K562 (cell line): ENCODE results near the gene PRND. TPM values are rescaled to one million over a fixed set of nuclear protein-coding genes. Genes with fewer than 3 reads are reported as not detected.

Source experiments
- ATAC-seq: fragments of 200-7000 bp; cut with Tn5 transposase; 3 replicates; pipeline ENCODE4 v1.9.1; 2020; ENCODE audit warnings: moderate library complexity
- BruUV-seq: library from RNA; stranded (reverse); fragments of 400-500 nt; replicated peaks from 2 replicates; lab custom pipeline; 2021; lab: Mats Ljungman, UMichigan
- CTCF ChIA-PET: fragments of 300-600 bp; formaldehyde crosslinking; extraction: SDS; loops from one replicate; lab custom pipeline; 2021; ENCODE audit warnings: low intra/inter-chr PET ratio; lab: Yijun Ruan, JAX
- POLR2A ChIA-PET: fragments of 300-600, 350-650 bp; sonication (Branson Sonifier 250); formaldehyde crosslinking; extraction: SDS; loops from one replicate; lab custom pipeline; 2021; ENCODE audit warnings: antibody characterized with exemption, inconsistent platforms; lab: Yijun Ruan, JAX
- DNase-seq, 4 experiments: peaks; one replicate each; pipeline versions ENCODE4 v3.0.0 to v3.0.0-alpha.2; 2011 to 2018; ENCODE audit warnings: low spot score in 3 of 4, mixed read lengths in 3 of 4; ENCODE audit errors: extremely low read depth in 1 of 4
- FAIRE-seq: peaks from 2 replicates; lab custom pipeline; 2011; peaks lifted over from hg19 to GRCh38; lab: Jason Lieb, UNC
- H2AFZ ChIP-seq: 2 replicates; pipeline ENCODE4 v1.6.0; 2011; ENCODE audit warnings: low read depth, low read length, control low read depth, inconsistent platforms
- H3K27ac ChIP-seq: fragments of 200-600 bp; 3 replicates; pipeline ENCODE4 v1.8.0; 2011; ENCODE audit warnings: low read depth, mild to moderate bottlenecking, control low read depth, inconsistent platforms, low read length, moderate library complexity, mixed read lengths; ENCODE audit errors: extremely low read depth
- H3K27me3 ChIP-seq, 2 experiments: fragments of 300-600 bp in 1 of 2; 2 replicates in 1 of 2; 3 replicates in 1 of 2; pipeline versions ENCODE4 v1.6.0 to v1.8.0; 2011; ENCODE audit warnings: inconsistent platforms in 2 of 2, low read length in 2 of 2, mild to moderate bottlenecking in 1 of 2, mixed read lengths in 1 of 2, moderate library complexity in 1 of 2; ENCODE audit not compliant: control insufficient read depth in 2 of 2, insufficient read depth in 2 of 2
- H3K36me3 ChIP-seq: fragments of 300-600 bp; 3 replicates; pipeline ENCODE4 v1.8.0; 2011; ENCODE audit warnings: mild to moderate bottlenecking, low read length, inconsistent platforms; ENCODE audit not compliant: control insufficient read depth, insufficient read depth
- H3K4me1 ChIP-seq, 2 experiments: fragments of 200-600 bp in 1 of 2; replicated peaks in 1 of 2; 2 replicates in 1 of 2; 3 replicates in 1 of 2; pipeline versions ENCODE4 v1.5.1 to v1.8.0; 2011; ENCODE audit warnings: inconsistent platforms in 2 of 2, low read length in 2 of 2, mild to moderate bottlenecking in 1 of 2, mixed read lengths in 1 of 2, moderate library complexity in 1 of 2; ENCODE audit not compliant: control insufficient read depth in 2 of 2, insufficient read depth in 2 of 2
- H3K4me2 ChIP-seq: 2 replicates; pipeline ENCODE4 v1.6.1; 2011; ENCODE audit warnings: low read length, control low read depth, inconsistent platforms, mixed read lengths; ENCODE audit not compliant: insufficient read depth
- H3K4me3 ChIP-seq: fragments of 200-600 bp; sonication (generic), shearing (Covaris generic); 2 replicates; pipeline ENCODE4 v1.5.1; 2016; ENCODE audit warnings: control low read depth, inconsistent platforms
- H3K79me2 ChIP-seq: fragments of 200-600 bp; 3 replicates; pipeline ENCODE4 v1.8.0; 2011; ENCODE audit warnings: low read length, inconsistent platforms; ENCODE audit not compliant: control insufficient read depth, insufficient read depth
- H3K9ac ChIP-seq, 2 experiments: 2 replicates each; pipeline versions ENCODE4 v1.6.0 to v1.6.1; 2011; ENCODE audit warnings: low read depth in 2 of 2, low read length in 2 of 2, control low read depth in 1 of 2, inconsistent platforms in 1 of 2, mild to moderate bottlenecking in 1 of 2, mixed read lengths in 1 of 2; ENCODE audit not compliant: insufficient read depth in 1 of 2
- H3K9me1 ChIP-seq: one replicate; pipeline ENCODE4 v1.6.0; 2011; ENCODE audit warnings: inconsistent platforms, mild to moderate bottlenecking, low read length, moderate library complexity; ENCODE audit not compliant: control insufficient read depth, insufficient read depth
- H3K9me3 ChIP-seq: replicated peaks from 2 replicates; pipeline ENCODE4 v1.5.1; 2011; ENCODE audit warnings: low read depth, low read length, inconsistent platforms; ENCODE audit not compliant: control insufficient read depth, insufficient read depth
- H4K20me1 ChIP-seq: replicated peaks from 2 replicates; pipeline ENCODE4 v1.6.1; 2011; ENCODE audit warnings: low read length, inconsistent platforms, mixed read lengths; ENCODE audit not compliant: control insufficient read depth, insufficient read depth
- MEF2A ChIP-seq: IDR thresholded peaks from 2 replicates; pipeline ENCODE4 v1.6.1; 2011; ENCODE audit warnings: low read depth, mild to moderate bottlenecking, low read length, moderate library complexity; ENCODE audit not compliant: control insufficient read depth
- PHTF2 ChIP-seq: fragments of 250-450 bp; sonication (Bioruptor Pico); IDR thresholded peaks from 2 replicates; pipeline ENCODE4 v1.5.0; 2021; ENCODE audit warnings: mild to moderate bottlenecking
- POLR2A ChIP-seq: fragments of 450-650 bp; conservative IDR thresholded peaks from 2 replicates; pipeline ENCODE4 v1.6.1; 2016
- SPI1 ChIP-seq: IDR thresholded peaks from 2 replicates; pipeline ENCODE4 v1.6.1; 2011; ENCODE audit warnings: low read depth, low read length, control low read depth, borderline replicate concordance
- SREBF1 ChIP-seq: fragments of 150-350 bp; IDR thresholded peaks from 2 replicates; pipeline ENCODE4 v1.6.1; 2014; ENCODE audit warnings: antibody characterized with exemption, low read depth, low read length, borderline replicate concordance
- ZNF217 ChIP-seq: sonication (generic); formaldehyde crosslinking; IDR thresholded peaks from 2 replicates; pipeline ENCODE4 v1.8.0; 2022; ENCODE audit warnings: mild to moderate bottlenecking, missing genetic modification reagents
- ZNF239 ChIP-seq: fragments of 250-450 bp; sonication (Bioruptor Pico); IDR thresholded peaks from 2 replicates; pipeline ENCODE4 v1.4.0; 2020; ENCODE audit warnings: mild to moderate bottlenecking
- WGBS: fragments of 100-300 bp; shearing (Covaris generic); methylation state at CpG from one replicate; pipeline ENCODE4 v1.1.6; 2016; ENCODE audit warnings: low coverage, mixed read lengths; ENCODE audit not compliant: insufficient coverage; ENCODE audit errors: missing lambda C conversion rate; 5-methylcytosine and 5-hydroxymethylcytosine counted together
- in situ Hi-C: fragments of 300-500 bp; cut with MboI; formaldehyde crosslinking; loops from 4 replicates; pipeline ENCODE4 v1.15.0; 2018; ENCODE audit warnings: inconsistent platforms, mixed read lengths
- intact Hi-C: fragments of 100-400 bp; cut with micrococcal nuclease; formaldehyde crosslinking; loops from 2 replicates; pipeline ENCODE4 v1.14.2; 2022
- polyA plus RNA-seq, 8 experiments: library from polyadenylated mRNA; depleted of rRNA in 4 of 8; stranded (reverse) in 5 of 8; unstranded in 3 of 8; fragments of >200 nt; fragmentation: Nextera tagmentation in 2 of 8; fragmentation: Illumina TruSeq in 1 of 8; extraction: Ambion mirVana in 2 of 8; extraction: Trizol in 1 of 8; gene quantifications; 2 replicates each; pipeline versions ENCODE4 v1.2.1 to v1.2.3, GENCODE V29; 2011 to 2014; ENCODE audit warnings: inconsistent platforms in 1 of 8, missing spikeins in 1 of 8
- total RNA-seq, 7 experiments: library from RNA; depleted of rRNA in 6 of 7; stranded (reverse); fragments of >200 nt in 6 of 7; fragmentation: Illumina TruSeq in 2 of 7; extraction: Trizol in 2 of 7; gene quantifications; 2 replicates each; pipeline versions ENCODE4 v1.2.1 to v1.2.3, GENCODE V29; 2011 to 2021; ENCODE audit warnings: low replicate concordance in 1 of 7
- TF ChIP-seq, protein P1 (sequence below): sonication (generic); formaldehyde crosslinking; IDR thresholded peaks from 2 replicates; pipeline ENCODE4 v1.8.0; 2022; ENCODE audit warnings: mild to moderate bottlenecking, missing genetic modification reagents
- TF ChIP-seq, protein P2 (sequence below): fragments of 450-650 bp; IDR thresholded peaks from 2 replicates; pipeline ENCODE4 v1.6.1; 2016
- TF ChIP-seq, protein P3 (sequence below): sonication (generic); formaldehyde crosslinking; IDR thresholded peaks from 2 replicates; pipeline ENCODE4 v1.8.1; 2022; ENCODE audit warnings: missing genetic modification reagents

The PRND gene
- total and polyA plus RNA-seq, 9 of the 15 experiments (the other 6 are each of a cell fraction or from before 2014, with no cell fraction given), result not detected

DNA sequence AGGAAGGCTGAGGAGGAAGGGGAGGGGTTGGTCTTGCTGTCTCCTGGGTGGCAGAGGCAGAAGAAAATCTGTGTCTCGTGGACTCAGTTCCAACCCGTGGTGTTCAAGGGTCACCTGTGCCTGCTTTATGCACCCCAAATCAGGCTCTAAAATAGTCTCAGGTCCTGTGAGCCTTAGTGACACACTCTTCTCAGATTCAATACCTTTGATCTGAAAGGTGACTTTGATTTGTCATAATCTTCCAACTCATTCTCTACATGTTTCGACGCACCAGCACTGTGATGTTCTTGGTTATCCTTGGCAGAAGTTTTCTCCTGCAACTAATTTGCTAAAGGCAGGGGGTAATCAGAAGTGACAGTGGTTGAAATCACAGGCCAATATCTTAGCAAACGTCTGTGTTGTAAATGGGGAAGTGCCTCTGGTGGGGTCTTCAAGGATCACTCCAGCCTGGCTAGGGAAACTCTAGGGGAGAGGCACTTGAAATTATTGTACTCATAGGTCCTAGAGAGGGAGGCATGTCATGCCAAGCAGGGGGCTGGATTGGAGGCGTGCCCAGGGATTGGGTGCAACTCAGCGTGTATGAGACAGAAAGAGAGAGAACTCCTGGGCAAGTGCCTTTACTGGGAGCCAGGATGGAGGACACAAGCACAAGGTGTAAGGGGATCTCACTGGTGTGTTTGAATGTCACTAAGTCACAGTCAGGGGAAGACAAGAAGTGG is 19.0 kb upstream of the PRND start:
- H4K20me1 ChIP-seq, result peaks cover 5% of the 10 kb centered on the region; the same call in 1 of the 2 replicates
- DNase-seq (no peak), ATAC-seq (peak; percentile 17), FAIRE-seq (no peak)
- no peak overlapping the region for H2AFZ ChIP-seq
- POLR2A ChIA-PET, result no interaction called here
- intact Hi-C loops, result no loop called here
- H3K36me3 ChIP-seq, result peaks cover 18% of the 10 kb centered on the region; the same call in 2 of the 3 replicates
- H3K4me3 ChIP-seq, result no peak overlapping the region
- H3K79me2 ChIP-seq, result peaks cover under 1% of the 10 kb centered on the region; the same call in 1 of the 3 replicates
- peaks cover 0 to 11% of the 10 kb centered on the region in 2 experiments; a peak in 1 of 5 replicates for H3K27me3 ChIP-seq
- no peak overlapping the region for H3K27ac ChIP-seq
- 16% methylated on average over 7 of the region's 7 CpGs for WGBS
- H3K9ac ChIP-seq, result no peak overlapping the region
- peak; percentile 90 for TF ChIP-seq SPI1
- TF ChIP-seq POLR2A, result no peak
- TF ChIP-seq, protein P1, sequence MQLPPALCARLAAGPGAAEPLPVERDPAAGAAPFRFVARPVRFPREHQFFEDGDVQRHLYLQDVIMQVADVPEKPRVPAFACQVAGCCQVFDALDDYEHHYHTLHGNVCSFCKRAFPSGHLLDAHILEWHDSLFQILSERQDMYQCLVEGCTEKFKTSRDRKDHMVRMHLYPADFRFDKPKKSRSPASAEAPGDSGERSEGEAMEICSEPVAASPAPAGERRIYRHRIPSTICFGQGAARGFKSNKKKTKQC (CRISPR knock-in tag), result no peak
- TF ChIP-seq, all 486 proteins: peak for 1
- CTCF ChIA-PET, result no interaction called here
- H3K9me1 ChIP-seq, result no peaks in the 10 kb centered on the region
- no peaks in the 10 kb centered on the region; a peak in 1 of 5 replicates for H3K4me1 ChIP-seq
- no peaks in the 10 kb centered on the region for H3K9me3 ChIP-seq
- no TSS peak for BruUV-seq
- H3K4me2 ChIP-seq, result no peak overlapping the region
- in situ Hi-C loops, result no loop called here

DNA sequence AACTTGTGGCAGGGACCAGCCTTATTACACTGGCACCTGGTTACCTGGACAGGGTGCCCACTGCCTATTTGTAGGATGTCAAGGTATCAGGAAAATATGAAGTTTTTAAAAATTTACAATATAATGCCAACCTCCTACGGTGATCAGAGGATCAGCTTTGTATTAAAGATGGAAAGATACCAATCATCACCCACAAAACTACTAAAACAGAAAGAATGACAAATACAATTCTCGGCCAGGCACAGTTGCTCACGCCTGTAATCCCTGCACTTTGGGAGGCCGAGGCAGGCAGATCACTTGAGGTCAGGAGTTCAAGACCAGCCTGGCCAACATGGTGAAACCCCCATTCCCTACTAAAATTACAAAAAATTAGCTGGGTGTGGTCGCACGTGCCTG is 18.4 kb upstream of the PRND start:
- whole genome bisulfite sequencing, result 24% methylated on average over 6 of the region's 6 CpGs
- H3K79me2 ChIP-seq, result no peaks in the 10 kb centered on the region
- no peak overlapping the region for H2AFZ ChIP-seq
- no TSS peak for BruUV-seq
- H3K4me1 ChIP-seq, result no peaks in the 10 kb centered on the region; a peak in 1 of 5 replicates
- intact Hi-C loops (no loop called here), in situ Hi-C loops (no loop called here)
- H3K27ac ChIP-seq, result no peak overlapping the region
- POLR2A ChIA-PET, result no interaction called here
- DNase-seq, result no peak
- peaks cover 0 to 14% of the 10 kb centered on the region in 2 experiments; a peak in 2 of 5 replicates for H3K27me3 ChIP-seq
- peaks cover 5% of the 10 kb centered on the region; the same call in 1 of the 2 replicates for H4K20me1 ChIP-seq
- CTCF ChIA-PET, result no interaction called here
- H3K4me2 ChIP-seq, result no peak overlapping the region
- no peak overlapping the region for H3K9ac ChIP-seq
- no peak for ATAC-seq
- no peak overlapping the region for H3K4me3 ChIP-seq
- H3K9me3 ChIP-seq, result no peaks in the 10 kb centered on the region
- TF ChIP-seq, protein P2, sequence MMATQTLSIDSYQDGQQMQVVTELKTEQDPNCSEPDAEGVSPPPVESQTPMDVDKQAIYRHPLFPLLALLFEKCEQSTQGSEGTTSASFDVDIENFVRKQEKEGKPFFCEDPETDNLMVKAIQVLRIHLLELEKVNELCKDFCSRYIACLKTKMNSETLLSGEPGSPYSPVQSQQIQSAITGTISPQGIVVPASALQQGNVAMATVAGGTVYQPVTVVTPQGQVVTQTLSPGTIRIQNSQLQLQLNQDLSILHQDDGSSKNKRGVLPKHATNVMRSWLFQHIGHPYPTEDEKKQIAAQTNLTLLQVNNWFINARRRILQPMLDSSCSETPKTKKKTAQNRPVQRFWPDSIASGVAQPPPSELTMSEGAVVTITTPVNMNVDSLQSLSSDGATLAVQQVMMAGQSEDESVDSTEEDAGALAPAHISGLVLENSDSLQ, result no peak
- no peak for TF ChIP-seq MEF2A
- TF ChIP-seq, protein P3, sequence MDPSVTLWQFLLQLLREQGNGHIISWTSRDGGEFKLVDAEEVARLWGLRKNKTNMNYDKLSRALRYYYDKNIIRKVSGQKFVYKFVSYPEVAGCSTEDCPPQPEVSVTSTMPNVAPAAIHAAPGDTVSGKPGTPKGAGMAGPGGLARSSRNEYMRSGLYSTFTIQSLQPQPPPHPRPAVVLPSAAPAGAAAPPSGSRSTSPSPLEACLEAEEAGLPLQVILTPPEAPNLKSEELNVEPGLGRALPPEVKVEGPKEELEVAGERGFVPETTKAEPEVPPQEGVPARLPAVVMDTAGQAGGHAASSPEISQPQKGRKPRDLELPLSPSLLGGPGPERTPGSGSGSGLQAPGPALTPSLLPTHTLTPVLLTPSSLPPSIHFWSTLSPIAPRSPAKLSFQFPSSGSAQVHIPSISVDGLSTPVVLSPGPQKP (CRISPR knock-in tag), result no peak
- no peak for TF ChIP-seq SREBF1
- TF ChIP-seq ZNF217 (CRISPR knock-in tag), result no peak
- no peak for TF ChIP-seq PHTF2 (CRISPR knock-in tag)
- TF ChIP-seq ZNF239, result no peak
- peaks cover 18% of the 10 kb centered on the region; the same call in 2 of the 3 replicates for H3K36me3 ChIP-seq
- H3K9me1 ChIP-seq, result no peaks in the 10 kb centered on the region
- no peak for FAIRE-seq
